Measurements from ENCODE around the gene FLT3.

Gene FLT3

DNA sequence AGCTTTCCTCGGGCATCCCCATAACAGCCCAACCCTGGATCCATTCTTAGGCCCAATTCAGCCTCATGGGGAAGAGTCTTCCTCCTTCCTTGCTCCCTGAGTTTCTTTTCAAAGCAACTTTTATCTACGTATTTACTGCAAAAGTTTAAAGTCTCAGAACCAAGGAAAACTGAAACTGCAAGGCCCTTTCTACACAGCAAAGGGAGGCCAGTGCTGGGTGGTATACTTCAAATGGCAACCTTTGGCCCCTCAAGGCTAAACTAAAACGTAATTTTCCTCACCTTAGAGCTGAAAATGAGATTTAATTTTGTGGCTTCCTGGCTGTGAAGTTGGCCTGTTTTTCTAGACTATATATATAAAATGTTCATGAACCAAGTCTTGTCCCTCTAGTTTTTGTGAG lies 136.9 kb downstream of the FLT3 start:
- H3K4me1 ChIP-seq (ENCODE audit: control extremely low read depth in 1 of 4, control insufficient read depth in 4 of 4, insufficient read depth in 4 of 4, low read length in 3 of 4): peaks cover 0 to 40% (median 31%) of the 10 kb centered on the region in 4 experiments
- ChIA-PET CTCF (interaction anchor here (1.1 to 4.1 kb wide), 3 partner anchors 9 to 421 kb away, joined by 3 to 16 read pairs (median 7); no protein-coding TSS in a partner anchor), POLR2A (no interaction called here)
- no peak overlapping the region for H3K4me3 ChIP-seq (ENCODE audit: control insufficient read depth in 1 of 7, extremely low read depth in 1 of 7, insufficient read depth in 4 of 7, low read depth in 2 of 7, low read length in 6 of 7)
- 100% methylated on average over 2 of the region's 3 CpGs for WGBS (ENCODE audit: insufficient coverage)
- no peak for DNase-seq
- H3K9me3 ChIP-seq (ENCODE audit: control extremely low read depth in 1 of 5, control insufficient read depth in 4 of 5, insufficient read depth in 2 of 5, low read depth in 1 of 5, low read length in 4 of 5): no peaks in the 10 kb centered on the region
- H3K27ac ChIP-seq (ENCODE audit: insufficient read depth in 1 of 2, low read depth in 1 of 2, low read length in 2 of 2, poor library complexity in 1 of 2, severe bottlenecking in 2 of 2): no peak overlapping the region
- peaks cover 10 to 100% (median 55%) of the 10 kb centered on the region in 5 experiments for H3K27me3 ChIP-seq (replicated peaks in 2 of 5; ENCODE audit: control insufficient read depth in 4 of 5, insufficient read depth in 5 of 5, low read length in 4 of 5)
- no peaks in the 10 kb centered on the region for H3K36me3 ChIP-seq (ENCODE audit: control insufficient read depth in 4 of 4, insufficient read depth in 4 of 4, low read length in 3 of 4)

DNA sequence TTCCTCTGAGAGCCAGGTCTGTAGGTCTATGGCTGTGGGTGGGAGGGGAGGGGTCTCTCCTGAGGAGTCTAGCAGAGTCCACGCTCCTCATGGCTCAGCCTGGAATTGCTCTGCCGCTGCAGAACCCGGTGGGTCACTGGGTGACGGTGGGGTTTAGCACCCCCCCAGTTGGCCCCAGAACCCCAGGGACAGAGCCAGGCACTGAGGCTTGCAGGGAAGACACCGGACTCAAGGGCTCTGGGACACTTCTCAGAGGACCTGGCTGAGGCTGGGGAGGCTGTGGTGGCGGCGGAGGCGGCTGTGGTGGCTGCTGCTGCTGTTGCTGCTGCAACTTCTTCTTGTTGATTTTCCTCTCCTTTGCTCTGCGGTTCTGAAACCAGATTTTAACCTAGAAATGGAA lies 137.4 kb downstream of the FLT3 start:
- WGBS (ENCODE audit: insufficient coverage): 61% methylated on average over 7 of the region's 9 CpGs
- H3K9me3 ChIP-seq (ENCODE audit: control extremely low read depth in 1 of 5, control insufficient read depth in 4 of 5, insufficient read depth in 2 of 5, low read depth in 1 of 5, low read length in 4 of 5): no peaks in the 10 kb centered on the region
- H3K27ac ChIP-seq (ENCODE audit: insufficient read depth in 1 of 2, low read depth in 1 of 2, low read length in 2 of 2, poor library complexity in 1 of 2, severe bottlenecking in 2 of 2): no peak overlapping the region
- H3K4me1 ChIP-seq (ENCODE audit: control extremely low read depth in 1 of 4, control insufficient read depth in 4 of 4, insufficient read depth in 4 of 4, low read length in 3 of 4): peaks cover 0 to 35% (median 26%) of the 10 kb centered on the region in 4 experiments
- H3K4me3 ChIP-seq (ENCODE audit: control insufficient read depth in 1 of 7, extremely low read depth in 1 of 7, insufficient read depth in 4 of 7, low read depth in 2 of 7, low read length in 6 of 7): no peak overlapping the region
- POLR2A ChIA-PET: no interaction called here
- no peak for DNase-seq
- H3K36me3 ChIP-seq (ENCODE audit: control insufficient read depth in 4 of 4, insufficient read depth in 4 of 4, low read length in 3 of 4): no peaks in the 10 kb centered on the region
- peaks cover 12 to 100% (median 60%) of the 10 kb centered on the region in 5 experiments for H3K27me3 ChIP-seq (replicated peaks in 2 of 5; ENCODE audit: control insufficient read depth in 4 of 5, insufficient read depth in 5 of 5, low read length in 4 of 5)
- CTCF ChIA-PET: interaction anchor here (0.7 to 4.1 kb wide), 5 partner anchors 8 to 601 kb away, joined by 3 to 16 read pairs (median 7); no protein-coding TSS in a partner anchor

DNA sequence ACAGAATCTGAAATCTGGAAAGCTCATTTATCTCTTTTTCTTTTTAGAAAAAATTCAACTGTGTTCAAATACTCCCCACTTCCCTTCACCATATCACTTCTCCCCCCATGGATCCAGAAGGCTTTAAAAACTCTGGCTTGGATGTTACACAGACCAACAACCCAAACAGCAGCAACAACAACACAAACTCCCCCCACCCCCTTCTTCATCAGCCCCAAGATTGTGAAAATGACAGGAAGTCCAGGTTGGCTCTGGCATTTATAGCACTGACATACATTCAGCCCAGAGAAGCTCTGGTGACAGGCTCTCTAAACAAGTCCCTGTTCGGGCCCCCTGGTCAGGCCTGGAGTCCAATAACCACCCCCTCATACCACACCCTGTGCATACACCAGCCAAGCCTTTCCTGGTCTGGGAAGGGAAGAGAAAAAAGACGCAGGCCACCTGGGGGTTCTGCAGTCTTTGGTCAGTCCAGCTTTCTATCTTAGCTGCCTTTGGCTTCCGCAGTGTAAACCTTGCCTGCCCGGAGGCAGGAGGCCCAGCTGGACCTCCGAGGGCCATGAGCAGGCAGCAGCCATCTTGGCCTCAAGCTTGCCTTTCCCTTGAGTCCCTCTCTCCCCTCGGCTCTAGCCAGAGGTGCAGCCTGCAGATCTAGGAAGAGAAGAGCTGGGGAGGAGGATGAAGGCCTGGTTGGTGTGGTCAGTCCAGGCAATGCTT lies 138.1 kb downstream of the FLT3 start:
- Histone ChIP-seq H3K36me3 (ENCODE audit: control insufficient read depth in 4 of 4, insufficient read depth in 4 of 4, low read length in 3 of 4) (no peaks in the 10 kb centered on the region), H3K27ac (ENCODE audit: insufficient read depth in 1 of 2, low read depth in 1 of 2, low read length in 2 of 2, poor library complexity in 1 of 2, severe bottlenecking in 2 of 2) (no peak overlapping the region), H3K27me3 (replicated peaks in 2 of 5; ENCODE audit: control insufficient read depth in 4 of 5, insufficient read depth in 5 of 5, low read length in 4 of 5) (peaks cover 16 to 100% (median 60%) of the 10 kb centered on the region in 5 experiments), H3K9me3 (ENCODE audit: control extremely low read depth in 1 of 5, control insufficient read depth in 4 of 5, insufficient read depth in 2 of 5, low read depth in 1 of 5, low read length in 4 of 5) (no peaks in the 10 kb centered on the region), H3K4me1 (ENCODE audit: control extremely low read depth in 1 of 4, control insufficient read depth in 4 of 4, insufficient read depth in 4 of 4, low read length in 3 of 4) (peaks cover 0 to 29% (median 20%) of the 10 kb centered on the region in 4 experiments), H3K4me3 (ENCODE audit: control insufficient read depth in 1 of 7, extremely low read depth in 1 of 7, insufficient read depth in 4 of 7, low read depth in 2 of 7, low read length in 6 of 7) (no peak overlapping the region)
- WGBS (ENCODE audit: insufficient coverage): 57% methylated on average over 4 of the region's 6 CpGs
- no peak for DNase-seq
- ChIA-PET CTCF (interaction anchor here (0.7 to 4.1 kb wide), 5 partner anchors 8 to 600 kb away, joined by 3 to 16 read pairs (median 7); no protein-coding TSS in a partner anchor), POLR2A (no interaction called here)

DNA sequence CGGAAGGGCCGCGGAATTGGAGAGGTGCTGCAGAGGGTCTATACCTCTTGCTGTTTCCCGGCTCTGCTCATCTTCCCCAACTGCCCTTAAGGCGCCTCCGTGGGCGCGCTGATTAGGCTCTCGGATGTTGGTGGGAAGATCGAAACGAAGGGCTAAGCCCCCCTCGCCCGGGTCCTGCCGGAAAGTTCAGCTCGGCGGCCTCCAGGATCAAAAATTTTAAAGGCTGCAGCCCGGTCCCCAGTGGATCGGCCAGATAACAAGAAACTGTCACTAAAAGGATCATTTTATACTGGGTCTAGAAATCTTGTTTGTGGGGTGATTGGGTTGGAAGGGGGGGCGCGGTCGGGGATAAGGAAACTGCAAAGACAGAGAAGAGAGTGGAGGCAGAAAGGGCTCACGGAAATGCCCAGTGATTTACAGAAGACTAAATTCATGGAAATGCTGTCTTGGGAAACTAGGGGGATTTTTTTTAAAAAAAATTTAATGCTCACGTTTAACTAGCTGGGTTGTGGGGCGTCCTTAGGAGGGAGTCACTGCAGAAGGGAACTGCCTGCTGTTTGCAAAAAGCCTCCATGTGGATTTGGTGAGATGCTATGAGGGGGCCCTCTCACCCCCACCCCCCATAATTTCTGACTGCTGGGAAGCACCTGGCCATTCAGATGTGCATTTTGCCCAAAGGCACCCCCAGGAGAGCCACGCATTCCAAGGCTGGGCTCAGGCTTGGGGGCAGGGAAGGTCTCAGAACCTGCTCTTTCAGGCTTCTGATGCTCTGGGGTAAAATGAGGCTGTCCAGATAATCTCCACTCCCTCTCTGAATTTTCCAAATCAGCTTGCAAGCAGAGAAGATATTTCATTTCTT lies 138.9 kb downstream of the FLT3 start:
- Histone ChIP-seq H3K27ac (ENCODE audit: insufficient read depth in 1 of 2, low read depth in 1 of 2, low read length in 2 of 2, poor library complexity in 1 of 2, severe bottlenecking in 2 of 2) (no peak overlapping the region), H3K4me1 (ENCODE audit: control extremely low read depth in 1 of 4, control insufficient read depth in 4 of 4, insufficient read depth in 4 of 4, low read length in 3 of 4) (peaks cover 0 to 20% (median 16%) of the 10 kb centered on the region in 4 experiments), H3K4me3 (ENCODE audit: control insufficient read depth in 1 of 7, extremely low read depth in 1 of 7, insufficient read depth in 4 of 7, low read depth in 2 of 7, low read length in 6 of 7) (peak overlapping the region in 3 of 7 experiments; percentile 50 to 64 (median 61)), H3K9me3 (ENCODE audit: control extremely low read depth in 1 of 5, control insufficient read depth in 4 of 5, insufficient read depth in 2 of 5, low read depth in 1 of 5, low read length in 4 of 5) (no peaks in the 10 kb centered on the region), H3K27me3 (replicated peaks in 2 of 5; ENCODE audit: control insufficient read depth in 4 of 5, insufficient read depth in 5 of 5, low read length in 4 of 5) (peaks cover 21 to 99% (median 66%) of the 10 kb centered on the region in 5 experiments), H3K36me3 (ENCODE audit: control insufficient read depth in 4 of 4, insufficient read depth in 4 of 4, low read length in 3 of 4) (no peaks in the 10 kb centered on the region)
- no peak for DNase-seq
- ChIA-PET CTCF (interaction anchor here (1.3 to 3.0 kb wide), 3 partner anchors 13 to 133 kb away, joined by 3 to 11 read pairs (median 4); no protein-coding TSS in a partner anchor), POLR2A (interaction anchor here (1.0 kb wide), 1 partner anchor 8 kb away, joined by 4 read pairs; no protein-coding TSS in a partner anchor)
- 6% methylated on average over 25 of the region's 25 CpGs for WGBS (ENCODE audit: insufficient coverage)

DNA sequence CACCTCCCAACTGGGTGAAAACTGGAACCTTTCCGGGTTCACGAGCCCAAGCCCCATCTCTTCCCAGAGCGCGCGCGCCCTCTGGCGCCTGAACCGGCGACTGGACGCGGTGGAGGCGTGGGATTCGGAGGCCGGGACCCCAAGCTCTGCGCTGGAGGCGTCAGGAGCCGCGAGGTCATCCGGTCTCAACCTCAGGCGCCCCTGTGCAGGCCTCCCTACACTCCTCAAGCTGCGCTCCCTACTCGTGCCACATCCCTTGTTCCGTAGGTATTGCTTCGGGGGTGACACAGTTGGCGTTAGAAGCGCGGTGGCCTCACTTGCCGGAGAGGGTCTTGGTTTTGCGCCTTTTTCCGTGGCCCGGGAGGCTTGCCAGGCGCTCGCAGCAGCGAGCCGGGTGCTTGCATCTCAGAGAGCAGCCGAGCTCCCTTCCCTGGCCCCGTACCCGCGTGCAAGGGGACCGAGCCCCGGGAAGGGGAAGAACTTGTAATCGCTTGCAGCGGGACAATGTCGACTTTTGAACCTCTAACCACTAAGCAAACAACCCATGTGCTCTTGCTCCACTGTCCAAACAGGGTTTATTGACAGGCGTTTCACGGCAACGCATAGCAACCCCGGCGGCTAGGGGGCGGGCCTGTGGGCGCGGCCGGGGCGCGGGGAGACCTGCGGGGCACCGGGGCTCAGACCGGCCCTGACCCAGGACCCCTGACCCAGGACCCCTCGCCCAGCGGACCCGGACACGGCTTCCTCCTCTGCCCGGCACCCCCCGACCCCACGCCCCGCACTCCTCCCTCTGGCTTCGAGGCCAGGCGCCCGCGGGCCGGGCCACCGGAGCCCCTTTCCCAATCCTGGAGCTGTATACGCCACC lies 139.8 kb downstream of the FLT3 start:
- no peaks in the 10 kb centered on the region for H3K36me3 ChIP-seq (ENCODE audit: control insufficient read depth in 4 of 4, insufficient read depth in 4 of 4, low read length in 3 of 4)
- under 1% methylated on average over 58 of the region's 73 CpGs for WGBS (ENCODE audit: insufficient coverage)
- peak; percentile 50 to 83 (median 76) for DNase-seq
- CTCF ChIA-PET: interaction anchor here (1.3 to 3.0 kb wide), 2 partner anchors 14 to 124 kb away, joined by 4 to 11 read pairs; no protein-coding TSS in a partner anchor
- H3K9me3 ChIP-seq (ENCODE audit: control extremely low read depth in 1 of 5, control insufficient read depth in 4 of 5, insufficient read depth in 2 of 5, low read depth in 1 of 5, low read length in 4 of 5): no peaks in the 10 kb centered on the region
- H3K4me1 ChIP-seq (ENCODE audit: control extremely low read depth in 1 of 4, control insufficient read depth in 4 of 4, insufficient read depth in 4 of 4, low read length in 3 of 4): peaks cover 0 to 17% (median 14%) of the 10 kb centered on the region in 4 experiments
- POLR2A ChIA-PET: interaction anchor here (1.0 kb wide), 1 partner anchor 9 kb away, joined by 4 read pairs; no protein-coding TSS in a partner anchor
- peak overlapping the region in 5 of 7 experiments; percentile 8 to 64 (median 50) for H3K4me3 ChIP-seq (ENCODE audit: control insufficient read depth in 1 of 7, extremely low read depth in 1 of 7, insufficient read depth in 4 of 7, low read depth in 2 of 7, low read length in 6 of 7)
- H3K27ac ChIP-seq (ENCODE audit: insufficient read depth in 1 of 2, low read depth in 1 of 2, low read length in 2 of 2, poor library complexity in 1 of 2, severe bottlenecking in 2 of 2): no peak overlapping the region
- H3K27me3 ChIP-seq (replicated peaks in 2 of 5; ENCODE audit: control insufficient read depth in 4 of 5, insufficient read depth in 5 of 5, low read length in 4 of 5): peaks cover 26 to 99% (median 64%) of the 10 kb centered on the region in 5 experiments

DNA sequence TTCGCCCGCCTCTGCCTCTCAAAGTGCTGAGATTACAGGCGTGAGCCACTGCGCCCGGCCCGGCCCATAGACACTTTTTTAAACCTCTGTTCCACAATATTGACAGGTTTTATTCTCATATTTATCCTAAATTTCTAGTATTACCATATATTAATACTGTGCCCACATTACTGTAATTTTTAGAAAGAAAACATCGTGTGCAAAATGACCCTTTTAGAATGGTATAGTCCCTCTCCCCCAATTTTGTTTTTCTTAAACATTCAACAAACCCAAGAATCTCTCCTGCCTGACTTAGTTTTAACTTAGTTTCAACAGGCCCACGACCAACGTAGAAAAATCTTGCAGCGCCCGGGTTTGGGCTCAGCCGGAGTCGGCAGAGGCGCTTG lies 140.4 kb downstream of the FLT3 start:
- Histone ChIP-seq H3K27me3 (replicated peaks in 2 of 5; ENCODE audit: control insufficient read depth in 4 of 5, insufficient read depth in 5 of 5, low read length in 4 of 5) (peaks cover 30 to 99% (median 60%) of the 10 kb centered on the region in 5 experiments), H3K4me1 (ENCODE audit: control extremely low read depth in 1 of 4, control insufficient read depth in 4 of 4, insufficient read depth in 4 of 4, low read length in 3 of 4) (peaks cover 0 to 17% (median 14%) of the 10 kb centered on the region in 4 experiments), H3K36me3 (ENCODE audit: control insufficient read depth in 4 of 4, insufficient read depth in 4 of 4, low read length in 3 of 4) (no peaks in the 10 kb centered on the region), H3K4me3 (ENCODE audit: control insufficient read depth in 1 of 7, extremely low read depth in 1 of 7, insufficient read depth in 4 of 7, low read depth in 2 of 7, low read length in 6 of 7) (peak overlapping the region in 3 of 7 experiments; percentile 29 to 61 (median 50)), H3K27ac (ENCODE audit: insufficient read depth in 1 of 2, low read depth in 1 of 2, low read length in 2 of 2, poor library complexity in 1 of 2, severe bottlenecking in 2 of 2) (no peak overlapping the region), H3K9me3 (ENCODE audit: control extremely low read depth in 1 of 5, control insufficient read depth in 4 of 5, insufficient read depth in 2 of 5, low read depth in 1 of 5, low read length in 4 of 5) (no peaks in the 10 kb centered on the region)
- WGBS (ENCODE audit: insufficient coverage): 19% methylated on average over 9 of the region's 14 CpGs
- ChIA-PET CTCF (interaction anchor here (1.3 to 3.0 kb wide), 4 partner anchors 10 to 123 kb away, joined by 4 to 11 read pairs (median 6); partner anchors contain the start of gene CDX2), POLR2A (interaction anchor here (1.0 kb wide), 1 partner anchor 10 kb away, joined by 4 read pairs; no protein-coding TSS in a partner anchor)
- no peak for DNase-seq
